Stimulated activated CD4-positive, alpha-beta T cell treated with anti-CD3 and anti-CD28 coated beads, Interleukin-2, amount 100 ng/mL, for 4 hours (primary cell): ENCODE data around the gene PRKCQ.

Experiments
- DNase-seq: peaks from one replicate; pipeline ENCODE4 v3.0.0-alpha.2; 2020; ENCODE audit warnings: low read depth

PRKCQ gene

DNA sequence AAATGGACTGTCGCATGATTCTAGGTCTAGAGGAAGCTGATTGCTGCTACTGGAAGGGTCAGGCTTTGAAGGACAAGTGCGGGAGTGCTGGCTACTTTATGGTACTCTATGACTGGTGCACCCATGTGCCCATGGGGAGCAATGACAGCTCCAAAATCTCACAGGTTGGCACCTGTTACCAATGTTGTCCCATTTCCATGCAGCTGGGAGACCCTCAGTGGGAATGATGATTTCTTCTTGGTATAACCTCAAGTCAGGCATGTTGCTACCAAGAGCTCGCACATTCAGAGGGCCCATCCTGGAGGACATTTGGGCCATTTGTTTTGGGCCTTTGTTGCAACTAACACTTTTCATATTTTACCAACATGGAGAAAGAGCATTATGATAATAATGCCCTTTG, 174.4 kb downstream of the PRKCQ start:
- no peak for DNase-seq

GRCh38 chr10:6404127-6405072, 175.7 kb downstream of the PRKCQ start:
- no peak for DNase-seq

DNA sequence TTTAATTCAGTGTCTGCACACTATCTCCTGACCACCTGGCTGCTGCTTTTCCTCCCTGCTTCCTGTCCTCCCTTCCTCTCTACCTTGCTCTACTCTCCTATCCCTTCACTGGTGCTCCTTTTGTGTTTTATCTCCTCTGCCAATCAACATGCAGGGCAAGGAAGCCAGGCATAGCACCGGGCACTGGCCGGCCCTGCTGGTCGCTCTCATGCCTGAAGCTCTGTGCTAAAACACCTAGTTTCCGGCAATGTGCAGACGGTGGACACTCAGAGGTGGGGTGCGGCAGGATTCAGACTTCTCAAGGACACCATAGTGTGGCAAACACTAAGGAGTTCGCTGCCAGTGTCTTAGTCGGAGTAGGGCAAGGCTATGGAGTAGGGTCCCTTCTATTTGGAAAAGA, 177.1 kb downstream of the PRKCQ start:
- no peak for DNase-seq

DNA sequence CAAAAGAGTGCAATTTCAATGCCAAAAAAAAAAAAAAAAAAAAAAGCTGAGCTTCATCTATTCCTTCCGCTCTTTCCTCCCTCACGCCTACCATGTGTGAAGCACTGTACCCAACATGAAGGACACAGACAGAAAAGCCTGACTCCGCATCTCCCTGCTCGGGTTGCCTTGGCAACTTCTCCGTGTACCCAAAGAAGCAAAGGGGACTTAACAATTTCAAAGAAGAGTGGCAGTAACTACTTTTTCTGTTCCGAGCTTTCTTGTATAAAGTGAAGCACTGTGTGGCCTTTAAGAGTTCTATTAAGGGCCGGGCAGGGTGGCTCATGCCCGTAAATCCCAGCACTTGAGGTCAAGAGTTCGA, 177.7 kb downstream of the PRKCQ start:
- DNase-seq, result no peak

- peak; percentile 48 for DNase-seq
These were observed 178.3 kb downstream of the PRKCQ start for GRCh38 chr10:6401558-6402348.

DNA sequence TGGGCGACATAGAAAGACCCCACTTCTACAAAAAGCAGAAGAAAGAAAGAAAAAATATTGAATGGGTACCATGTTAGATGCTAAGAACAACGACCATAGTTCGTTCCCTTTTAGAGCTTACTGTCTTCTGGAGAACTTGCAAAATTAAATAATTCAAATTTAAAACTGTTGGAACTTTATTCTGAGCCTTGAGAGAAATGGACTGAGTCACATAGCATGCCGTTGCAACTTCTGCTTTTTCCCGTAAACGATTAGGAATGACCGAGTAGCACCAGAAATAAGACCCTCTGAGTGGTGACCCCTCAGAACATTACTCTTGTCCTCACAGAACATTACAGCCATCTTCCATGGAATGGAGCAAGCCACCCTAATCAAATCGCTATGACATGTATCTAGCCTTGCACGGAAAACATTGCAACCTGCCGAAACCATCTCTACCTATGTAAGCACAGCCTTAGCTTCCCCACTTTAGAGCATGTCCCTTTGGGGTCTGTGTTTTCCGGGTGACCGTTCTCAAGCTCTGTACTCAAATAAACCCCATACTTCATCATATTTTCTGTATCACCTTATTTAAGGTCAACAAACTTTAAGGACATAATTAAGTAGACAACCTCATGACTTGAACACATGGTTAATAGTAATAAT, 179.1 kb downstream of the PRKCQ start:
- DNase-seq, result no peak

GRCh38 chr10:6400331-6400730, 179.7 kb downstream of the PRKCQ start:
- DNase-seq, result no peak

- DNase-seq, result no peak
These were observed 180.2 kb downstream of the PRKCQ start for GRCh38 chr10:6399879-6400278.

DNA sequence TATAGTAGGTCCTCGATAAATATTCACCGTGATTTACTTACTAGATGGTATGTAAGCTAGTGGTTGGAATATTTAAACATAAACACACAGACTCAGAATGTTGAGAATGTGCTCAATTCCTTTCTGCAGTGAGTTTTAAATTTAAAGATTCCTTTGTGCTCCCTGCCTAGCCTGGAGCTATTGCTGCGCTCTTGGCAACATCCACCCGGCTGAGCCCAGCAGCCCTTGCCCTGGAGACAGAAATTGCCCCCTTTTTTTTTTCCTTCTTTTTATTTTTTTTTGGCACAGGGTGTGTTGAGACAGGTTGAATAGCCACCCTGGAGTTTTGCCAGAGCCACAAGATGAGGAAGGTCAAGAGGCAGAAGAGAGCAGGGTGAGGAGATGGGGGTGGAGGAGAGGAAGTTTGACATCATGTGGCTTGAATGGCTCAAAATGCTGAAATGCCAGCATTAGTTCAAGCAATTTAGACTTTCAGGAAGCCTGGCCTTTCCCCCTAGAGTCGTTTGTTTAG, 180.8 kb downstream of the PRKCQ start:
- no peak for DNase-seq

- no peak for DNase-seq
These were observed 181.7 kb downstream of the PRKCQ start for GRCh38 chr10:6398399-6398798.

- no peak for DNase-seq
These were observed 183.4 kb downstream of the PRKCQ start for GRCh38 chr10:6396652-6397051.

GRCh38 chr10:6396226-6396625, 183.8 kb downstream of the PRKCQ start:
- DNase-seq, result no peak

GRCh38 chr10:6395606-6396005, 184.5 kb downstream of the PRKCQ start:
- DNase-seq, result no peak

GRCh38 chr10:6394084-6394483, 186.0 kb downstream of the PRKCQ start:
- DNase-seq, result no peak

DNA sequence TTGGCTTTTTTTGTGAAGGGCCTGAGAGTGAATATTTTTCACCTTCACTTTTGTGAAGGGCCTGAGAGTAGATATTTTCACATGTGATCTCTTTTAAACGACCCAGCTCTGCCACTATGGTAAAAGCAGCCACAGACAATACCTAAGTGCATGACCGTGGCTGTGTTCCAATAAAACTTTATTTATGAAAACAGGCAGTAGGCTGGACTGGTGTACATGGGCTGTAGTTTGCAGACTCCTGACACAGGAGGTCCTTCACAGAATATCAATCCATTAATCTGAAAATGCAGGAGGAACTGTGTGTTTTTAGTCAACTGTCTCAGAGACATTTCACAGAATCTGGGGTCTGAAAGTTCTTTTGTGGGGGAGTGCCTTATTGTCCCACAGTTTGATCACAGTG, 186.9 kb downstream of the PRKCQ start:
- no peak for DNase-seq

DNA sequence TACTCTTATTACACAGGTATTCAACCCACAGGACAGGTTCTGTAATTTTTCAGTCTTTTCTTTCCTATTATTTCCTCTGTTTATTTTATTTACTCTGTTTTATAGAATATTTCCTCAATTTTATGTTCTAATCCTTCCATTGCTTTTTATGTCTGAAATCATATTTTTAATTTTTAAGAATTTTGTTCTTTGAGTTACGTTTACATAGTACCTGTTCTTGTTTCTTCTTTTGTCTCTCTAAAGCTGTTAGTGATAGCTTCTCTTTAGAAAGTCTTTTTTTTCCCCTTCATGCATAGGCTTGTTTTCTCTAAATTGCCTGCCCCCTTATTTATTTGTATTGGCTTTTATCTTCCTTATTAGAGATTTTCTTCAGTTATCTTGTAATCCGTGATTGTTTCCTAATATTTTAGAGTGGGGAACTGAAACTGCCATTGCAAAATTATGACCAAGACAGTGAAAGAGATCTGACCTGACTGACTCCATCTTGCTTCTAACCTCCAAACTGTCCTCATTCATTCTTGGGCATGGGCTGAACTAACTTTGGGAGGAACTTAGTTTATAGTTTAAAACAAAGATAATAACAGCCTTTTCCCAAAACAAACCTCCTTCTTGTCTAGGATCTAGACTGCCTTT, 189.7 kb downstream of the PRKCQ start:
- no peak for DNase-seq

GRCh38 chr10:6388261-6388893, 191.7 kb downstream of the PRKCQ start:
- no peak for DNase-seq

DNA sequence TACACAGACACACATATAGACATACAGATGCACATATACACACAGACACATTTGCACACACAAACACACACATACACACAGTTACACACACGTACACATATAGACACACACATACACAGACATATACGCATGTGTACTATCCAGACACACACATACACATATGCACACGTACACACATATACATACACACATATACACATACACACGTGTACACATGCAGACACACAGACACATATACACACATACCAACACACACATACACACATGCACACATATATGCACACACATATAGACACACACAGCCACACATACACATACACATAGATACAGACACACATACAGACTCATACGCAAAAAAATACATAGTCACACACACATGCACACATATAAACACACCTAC, 193.1 kb downstream of the PRKCQ start:
- no peak for DNase-seq

DNA sequence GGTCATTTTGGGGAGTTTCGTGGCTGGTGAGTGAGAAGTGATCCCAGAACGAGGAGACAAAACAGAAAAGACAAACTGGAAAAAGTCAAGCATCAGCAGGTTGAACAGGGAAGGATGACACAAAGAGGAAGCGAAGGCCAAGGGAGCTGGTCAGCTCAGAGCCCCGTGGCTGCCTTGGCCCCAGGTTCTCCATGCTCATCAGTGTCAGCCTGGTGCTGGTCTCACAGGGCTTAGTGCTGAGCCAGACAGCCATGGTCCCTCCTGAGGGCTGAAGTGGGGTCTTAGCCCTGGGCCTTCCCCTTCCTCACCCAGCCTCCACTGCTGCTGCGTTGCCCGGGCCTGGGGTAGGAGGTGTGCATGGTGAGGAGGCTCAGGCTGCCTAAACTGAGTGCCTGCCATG, 193.7 kb downstream of the PRKCQ start:
- DNase-seq, result no peak

GRCh38 chr10:6385665-6386064, 194.4 kb downstream of the PRKCQ start:
- DNase-seq, result no peak

- no peak for DNase-seq
These were observed 195.2 kb downstream of the PRKCQ start for GRCh38 chr10:6384847-6385246.

DNA sequence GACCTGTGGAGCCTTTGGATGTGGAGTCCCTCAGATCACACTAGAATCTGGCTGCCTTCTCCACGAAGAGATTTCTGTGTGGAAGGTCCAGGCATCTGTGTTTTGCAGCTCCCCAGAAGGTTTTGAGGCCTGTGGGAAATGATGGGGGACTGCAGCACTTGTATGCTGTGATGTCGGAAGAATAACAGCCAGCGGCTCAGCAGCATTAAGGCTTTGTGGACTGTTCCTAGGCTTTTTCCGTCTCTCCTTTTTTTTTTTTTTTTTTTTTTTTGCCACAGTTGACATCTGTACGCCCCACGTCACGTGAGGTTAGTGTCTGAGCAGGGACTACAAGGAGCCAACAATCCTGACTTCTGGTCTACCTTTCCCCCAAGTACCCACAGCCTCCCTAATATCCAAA, 196.0 kb downstream of the PRKCQ start:
- DNase-seq, result no peak
